ENCODE data around the gene WBP2NL.
A peak's percentile ranks its signal among the peaks of the same experiment; 100 is the strongest.

DNA sequence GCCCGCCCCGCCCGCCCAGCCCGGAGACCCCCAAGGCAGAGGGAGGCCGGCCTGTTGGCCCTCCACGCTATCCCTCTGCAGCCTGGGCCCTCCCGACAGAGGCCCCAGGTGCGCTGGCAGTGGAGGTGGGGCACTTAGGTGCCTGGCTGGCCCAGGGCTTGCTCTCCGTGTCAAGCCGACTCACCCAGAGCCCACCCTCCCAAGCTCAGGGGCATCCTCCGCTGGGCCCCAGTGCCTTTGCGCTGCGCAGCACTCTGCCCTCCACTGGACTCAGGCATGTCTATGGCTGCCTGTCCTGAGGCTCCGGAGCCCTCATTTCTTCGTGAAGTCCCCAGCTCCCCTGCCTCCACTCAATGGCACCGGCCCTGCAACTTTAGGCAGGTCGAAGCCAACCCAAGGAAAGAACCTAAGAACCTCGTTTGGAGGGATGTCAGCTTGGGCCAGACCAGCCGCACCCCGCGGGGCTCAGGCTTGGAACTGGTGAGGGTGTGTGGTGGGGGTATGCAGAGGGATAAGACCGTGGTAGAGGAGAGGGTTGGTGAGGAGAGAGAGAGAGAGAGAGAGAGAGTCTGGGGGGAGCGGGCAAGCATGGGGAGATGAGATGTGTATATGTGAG lies 40.5 kb upstream of the WBP2NL start:
- no peak for TF ChIP-seq POLR2A (IDR thresholded peaks at IDR 0.05)
- TF ChIP-seq CTCF (IDR thresholded peaks at IDR 0.05), result peak in 1 of 6 experiments; percentile 13

All from thyroid gland (tissue), 4 donors.